ENCODE measurements around the gene COPS3.

Gene COPS3

GRCh38 chr17:17325228-17325627 lies 44.2 kb upstream of the COPS3 start:
- H3K27me3 ChIP-seq (ENCODE audit: control insufficient read depth, insufficient read depth, low read length): no peaks in the 10 kb centered on the region
- TF ChIP-seq CTCF (IDR thresholded peaks at IDR 0.05): no peak
- H3K27ac ChIP-seq: no peak overlapping the region
- no peaks in the 10 kb centered on the region for H3K36me3 ChIP-seq (ENCODE audit: control insufficient read depth, insufficient read depth, low read length)
- no peak overlapping the region for H3K4me2 ChIP-seq (ENCODE audit: low read length)
- no peaks in the 10 kb centered on the region for H3K4me1 ChIP-seq
- H3K4me3 ChIP-seq (ENCODE audit: low read depth, low read length): no peak overlapping the region
- no peaks in the 10 kb centered on the region for H3K9me3 ChIP-seq (ENCODE audit: control insufficient read depth, low read length)
- H2AFZ ChIP-seq: no peak overlapping the region
- no peaks in the 10 kb centered on the region for H3K79me2 ChIP-seq
- H3K9ac ChIP-seq: no peak overlapping the region

DNA sequence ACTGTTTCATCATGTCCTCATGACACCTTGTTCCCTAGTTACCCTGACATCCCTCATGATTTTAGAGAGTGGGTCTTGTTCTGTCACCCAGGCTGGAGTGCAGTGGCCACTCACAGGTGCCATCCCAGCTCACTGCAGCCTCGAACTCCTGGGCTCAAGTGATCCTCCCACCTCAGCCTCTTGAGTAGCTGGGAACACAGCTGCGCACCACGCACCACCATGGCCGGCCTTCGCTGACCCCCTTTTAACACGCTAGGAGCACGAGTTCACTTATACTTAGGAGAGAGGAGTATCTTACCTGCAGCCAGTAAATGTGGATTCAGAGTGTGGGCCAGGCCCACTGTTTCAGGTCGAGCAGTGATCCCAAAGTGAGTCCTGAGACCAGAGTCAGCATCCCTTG lies 43.6 kb upstream of the COPS3 start:
- no peaks in the 10 kb centered on the region for H3K9me3 ChIP-seq (ENCODE audit: control insufficient read depth, low read length)
- no peaks in the 10 kb centered on the region for H3K79me2 ChIP-seq

GRCh38 chr17:17322516-17323510 lies 41.8 kb upstream of the COPS3 start:
- Histone ChIP-seq H3K79me2 (no peaks in the 10 kb centered on the region), H3K9ac (no peak overlapping the region), H3K36me3 (ENCODE audit: control insufficient read depth, insufficient read depth, low read length) (no peaks in the 10 kb centered on the region), H3K27ac (no peak overlapping the region), H3K4me1 (no peaks in the 10 kb centered on the region), H3K9me3 (ENCODE audit: control insufficient read depth, low read length) (no peaks in the 10 kb centered on the region), H2AFZ (no peak overlapping the region), H3K4me3 (ENCODE audit: low read depth, low read length) (no peak overlapping the region), H3K27me3 (ENCODE audit: control insufficient read depth, insufficient read depth, low read length) (no peaks in the 10 kb centered on the region), H3K4me2 (ENCODE audit: low read length) (no peak overlapping the region)
- no peak for TF ChIP-seq CTCF (IDR thresholded peaks at IDR 0.05)

More for the DNA sequence above, 43.6 kb upstream of the COPS3 start:
- Histone ChIP-seq H3K4me2 (ENCODE audit: low read length) (no peak overlapping the region), H3K36me3 (ENCODE audit: control insufficient read depth, insufficient read depth, low read length) (no peaks in the 10 kb centered on the region), H3K9ac (no peak overlapping the region), H3K4me3 (ENCODE audit: low read depth, low read length) (no peak overlapping the region), H2AFZ (no peak overlapping the region), H3K27ac (no peak overlapping the region), H3K4me1 (no peaks in the 10 kb centered on the region), H3K27me3 (ENCODE audit: control insufficient read depth, insufficient read depth, low read length) (no peaks in the 10 kb centered on the region)
- no peak for TF ChIP-seq CTCF (IDR thresholded peaks at IDR 0.05)

DNA sequence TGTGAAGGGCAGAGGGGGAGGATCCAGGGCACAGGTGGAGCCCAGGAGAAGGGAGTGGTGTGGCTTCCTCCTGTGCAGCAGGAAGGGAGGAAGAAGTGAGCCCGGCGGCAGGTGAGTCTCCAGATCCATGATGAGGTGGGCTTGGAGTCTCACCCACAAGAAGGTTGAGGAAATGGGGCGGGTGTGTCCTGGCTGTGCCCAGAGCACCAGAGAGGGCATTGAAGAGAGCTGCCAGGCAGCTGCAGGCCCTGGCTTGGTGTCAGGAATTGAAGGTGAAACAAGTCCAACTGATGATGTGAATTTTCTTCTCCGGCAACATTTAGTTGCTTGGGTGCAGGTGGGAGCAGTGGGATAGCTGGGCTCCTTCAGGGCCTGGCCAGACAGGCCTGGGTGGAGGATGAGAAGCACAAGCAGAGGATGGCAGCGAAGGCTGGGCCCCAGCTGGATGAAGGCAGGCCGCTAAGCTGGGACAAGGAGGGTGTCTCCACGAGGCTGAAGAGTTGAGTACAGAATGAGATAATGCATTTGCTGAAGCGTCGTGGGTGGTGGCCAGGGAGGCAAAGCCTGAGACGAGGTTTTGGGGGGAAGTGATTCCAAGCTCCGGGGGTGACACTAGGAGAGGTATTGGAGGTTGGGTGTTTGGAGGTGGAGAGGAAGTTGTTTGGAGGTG lies 40.4 kb upstream of the COPS3 start:
- no peak for TF ChIP-seq CTCF (IDR thresholded peaks at IDR 0.05)

More for the DNA sequence above, 40.4 kb upstream of the COPS3 start:
- Histone ChIP-seq H3K4me3 (ENCODE audit: low read depth, low read length) (no peak overlapping the region), H2AFZ (no peak overlapping the region), H3K4me1 (no peaks in the 10 kb centered on the region), H3K4me2 (ENCODE audit: low read length) (no peak overlapping the region), H3K36me3 (ENCODE audit: control insufficient read depth, insufficient read depth, low read length) (no peaks in the 10 kb centered on the region), H3K27ac (no peak overlapping the region), H3K9ac (no peak overlapping the region), H3K27me3 (ENCODE audit: control insufficient read depth, insufficient read depth, low read length) (no peaks in the 10 kb centered on the region), H3K9me3 (ENCODE audit: control insufficient read depth, low read length) (no peaks in the 10 kb centered on the region), H3K79me2 (no peaks in the 10 kb centered on the region)
